A549 (cell line): ENCODE results near the gene LRRC37A3.

Experiments used
- CTCF ChIP-seq: fragments of >200 bp; sonication (Bioruptor Twin); formaldehyde crosslinking; IDR thresholded peaks from 3 replicates; pipeline ENCODE4 v1.5.1; 2016
- EHF ChIP-seq: fragments of 250-450 bp; sonication (Bioruptor Pico); IDR thresholded peaks from 2 replicates; pipeline ENCODE4 v1.5.0; 2020; ENCODE audit warnings: mild to moderate bottlenecking
- JUN ChIP-seq, 2 experiments: fragments of >200 bp; sonication (Bioruptor Twin); formaldehyde crosslinking; IDR thresholded peaks; 2 replicates in 1 of 2; 3 replicates in 1 of 2; pipeline ENCODE4 v1.6.1; 2016 to 2017
- MAX ChIP-seq: IDR thresholded peaks from 2 replicates; pipeline ENCODE4 v1.6.1; 2012
- POLR2AphosphoS2 ChIP-seq: conservative IDR thresholded peaks from 2 replicates; pipeline ENCODE4 v1.6.1; 2012; ENCODE audit warnings: low read length, improper control_type of control experiment, inconsistent platforms
- RAD21 ChIP-seq, 2 experiments: fragments of >200 bp in 1 of 2; sonication (Bioruptor Twin) in 1 of 2; formaldehyde crosslinking in 1 of 2; IDR thresholded peaks in 1 of 2; conservative IDR thresholded peaks in 1 of 2; 2 replicates in 1 of 2; 3 replicates in 1 of 2; pipeline ENCODE4 v1.6.1; 2012 to 2018; ENCODE audit warnings: inconsistent platforms in 1 of 2
- REST ChIP-seq: fragments of 200-600 bp; sonication (generic); IDR thresholded peaks from 2 replicates; pipeline ENCODE4 v1.6.1; 2016; ENCODE audit warnings: antibody characterized with exemption, mild to moderate bottlenecking, moderate library complexity
- RNF2 ChIP-seq: fragments of 200-600 bp; sonication (generic); IDR thresholded peaks from 2 replicates; pipeline ENCODE4 v1.6.1; 2016; ENCODE audit warnings: low read depth, mild to moderate bottlenecking, antibody characterized with exemption, moderate library complexity, borderline replicate concordance
- SMC3 ChIP-seq: fragments of >200 bp; sonication (Bioruptor Twin); formaldehyde crosslinking; IDR thresholded peaks from 3 replicates; pipeline ENCODE4 v1.6.1; 2018; ENCODE audit warnings: inconsistent platforms

- TF ChIP-seq RNF2, result no peak
- TF ChIP-seq POLR2AphosphoS2, result no peak
- no peak for TF ChIP-seq CTCF
- TF ChIP-seq SMC3, result no peak
- no peak for TF ChIP-seq RAD21 (conservative IDR thresholded peaks at IDR 0.05 in 1 of 2, IDR thresholded peaks at IDR 0.05 in 1 of 2)
- no peak for TF ChIP-seq REST
- no peak for TF ChIP-seq MAX
- TF ChIP-seq EHF (CRISPR knock-in tag), result no peak
- TF ChIP-seq JUN (IDR thresholded peaks at IDR 0.05), result no peak
These were observed 21.8 kb upstream of the LRRC37A3 start for GRCh38 chr17:64941045-64941444.
